ENCODE measurements around the gene ITGA6. TPM values are rescaled to one million over a fixed set of nuclear protein-coding genes. Genes with fewer than 3 reads are reported as not detected.

The ITGA6 gene
- total RNA-seq, 2 experiments from 2014 or later: 0.38 TPM; not detected in 1

DNA sequence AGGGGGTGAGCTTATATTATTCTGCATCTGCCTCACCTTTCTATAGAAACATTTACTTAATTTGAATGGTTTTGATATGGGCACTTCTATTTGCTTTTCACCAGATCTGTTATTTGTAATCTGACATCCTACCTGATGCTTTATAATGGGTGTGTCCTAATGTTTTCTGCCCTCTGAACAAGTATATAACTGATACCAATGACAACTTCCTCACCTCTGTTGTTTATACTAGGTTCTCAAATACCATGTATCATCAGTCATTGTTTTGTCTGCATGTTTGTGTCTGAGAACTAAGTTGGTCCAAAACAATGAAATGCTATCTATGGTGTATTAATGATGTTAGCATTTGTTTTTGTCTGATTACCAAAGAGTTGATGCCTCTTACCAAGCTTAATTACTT lies 45.8 kb downstream of the ITGA6 start:
- POLR2A ChIA-PET: interaction anchor here (0.5 to 1.0 kb wide), 5 partner anchors 36 to 660 kb away, joined by 3 read pairs; no protein-coding TSS in a partner anchor
- intact Hi-C loops (cut with micrococcal nuclease; ENCODE audit: unreplicated experiment): no loop called here

DNA sequence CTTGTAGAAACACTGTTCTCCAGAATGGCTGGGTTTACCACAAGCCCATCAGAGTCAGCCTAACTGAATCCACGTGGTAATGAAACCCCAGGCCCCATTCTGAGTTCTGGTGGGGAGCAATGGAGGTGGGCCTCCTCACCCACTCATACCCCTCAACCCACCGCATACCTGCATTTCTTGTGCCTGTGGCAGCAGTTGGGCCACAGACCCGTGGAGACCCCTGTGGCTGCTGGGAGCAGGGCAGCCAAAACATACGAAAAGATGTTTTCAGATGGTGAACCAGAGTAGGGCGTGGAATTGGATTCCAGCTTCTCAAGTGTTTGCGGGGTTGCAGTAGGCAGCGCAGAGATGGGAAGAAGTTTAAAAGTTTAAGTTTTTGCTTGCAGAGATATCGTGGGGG lies 51.0 kb downstream of the ITGA6 start:
- intact Hi-C loops (cut with micrococcal nuclease; ENCODE audit: unreplicated experiment): no loop called here
- Histone ChIP-seq H4K20me1 (ENCODE audit: insufficient read depth, low read length) (no peaks in the 10 kb centered on the region), H3K36me3 (ENCODE audit: insufficient read depth, low read length) (no peaks in the 10 kb centered on the region), H3K4me1 (ENCODE audit: insufficient read depth, low read length, poor library complexity, severe bottlenecking) (no peaks in the 10 kb centered on the region), H3K27ac (ENCODE audit: low read depth, low read length, poor library complexity, severe bottlenecking) (no peak overlapping the region), H3K4me2 (ENCODE audit: low read length) (no peak overlapping the region), H3K4me3 (ENCODE audit: low read depth, low read length, poor library complexity, severe bottlenecking) (no peak overlapping the region), H3K9me3 (ENCODE audit: low read length) (no peaks in the 10 kb centered on the region), H2AFZ (ENCODE audit: low read length) (no peak overlapping the region), H3K79me2 (ENCODE audit: insufficient read depth, low read depth, low read length) (no peaks in the 10 kb centered on the region), H3K9me2 (ENCODE audit: insufficient read depth, low read length) (no peaks in the 10 kb centered on the region)
- ChIA-PET POLR2A (no interaction called here), CTCF (ENCODE audit: unreplicated experiment) (no interaction called here)
- TF ChIP-seq, protein P1, sequence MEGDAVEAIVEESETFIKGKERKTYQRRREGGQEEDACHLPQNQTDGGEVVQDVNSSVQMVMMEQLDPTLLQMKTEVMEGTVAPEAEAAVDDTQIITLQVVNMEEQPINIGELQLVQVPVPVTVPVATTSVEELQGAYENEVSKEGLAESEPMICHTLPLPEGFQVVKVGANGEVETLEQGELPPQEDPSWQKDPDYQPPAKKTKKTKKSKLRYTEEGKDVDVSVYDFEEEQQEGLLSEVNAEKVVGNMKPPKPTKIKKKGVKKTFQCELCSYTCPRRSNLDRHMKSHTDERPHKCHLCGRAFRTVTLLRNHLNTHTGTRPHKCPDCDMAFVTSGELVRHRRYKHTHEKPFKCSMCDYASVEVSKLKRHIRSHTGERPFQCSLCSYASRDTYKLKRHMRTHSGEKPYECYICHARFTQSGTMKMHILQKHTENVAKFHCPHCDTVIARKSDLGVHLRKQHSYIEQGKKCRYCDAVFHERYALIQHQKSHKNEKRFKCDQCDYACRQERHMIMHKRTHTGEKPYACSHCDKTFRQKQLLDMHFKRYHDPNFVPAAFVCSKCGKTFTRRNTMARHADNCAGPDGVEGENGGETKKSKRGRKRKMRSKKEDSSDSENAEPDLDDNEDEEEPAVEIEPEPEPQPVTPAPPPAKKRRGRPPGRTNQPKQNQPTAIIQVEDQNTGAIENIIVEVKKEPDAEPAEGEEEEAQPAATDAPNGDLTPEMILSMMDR (conservative IDR thresholded peaks at IDR 0.05; ENCODE audit: low read length): no peak
- no peak for TF ChIP-seq EZH2phosphoT487 (IDR thresholded peaks at IDR 0.05; ENCODE audit: borderline replicate concordance, low read depth, low read length)
- BruUV-seq (replicated peaks): no TSS peak
- no peak for DNase-seq (ENCODE audit: low spot score)

More for the DNA sequence above, 45.8 kb downstream of the ITGA6 start:
- Histone ChIP-seq H4K20me1 (ENCODE audit: insufficient read depth, low read length) (no peaks in the 10 kb centered on the region), H3K9me2 (ENCODE audit: insufficient read depth, low read length) (no peaks in the 10 kb centered on the region), H3K9me3 (ENCODE audit: low read length) (no peaks in the 10 kb centered on the region), H3K4me3 (ENCODE audit: low read depth, low read length, poor library complexity, severe bottlenecking) (no peak overlapping the region), H3K79me2 (ENCODE audit: insufficient read depth, low read depth, low read length) (no peaks in the 10 kb centered on the region), H2AFZ (ENCODE audit: low read length) (no peak overlapping the region), H3K27ac (ENCODE audit: low read depth, low read length, poor library complexity, severe bottlenecking) (no peak overlapping the region), H3K36me3 (ENCODE audit: insufficient read depth, low read length) (no peaks in the 10 kb centered on the region), H3K4me2 (ENCODE audit: low read length) (no peak overlapping the region), H3K4me1 (ENCODE audit: insufficient read depth, low read length, poor library complexity, severe bottlenecking) (no peaks in the 10 kb centered on the region)
- no peak for DNase-seq (ENCODE audit: low spot score)
- BruUV-seq (replicated peaks): no TSS peak
- CTCF ChIA-PET (ENCODE audit: unreplicated experiment): interaction anchor here (0.5 kb wide), 1 partner anchor 1493 kb away, joined by 3 read pairs; no protein-coding TSS in a partner anchor
- no peak for TF ChIP-seq EZH2phosphoT487 (IDR thresholded peaks at IDR 0.05; ENCODE audit: borderline replicate concordance, low read depth, low read length)
- TF ChIP-seq, protein P1 (conservative IDR thresholded peaks at IDR 0.05; ENCODE audit: low read length): no peak

DNA sequence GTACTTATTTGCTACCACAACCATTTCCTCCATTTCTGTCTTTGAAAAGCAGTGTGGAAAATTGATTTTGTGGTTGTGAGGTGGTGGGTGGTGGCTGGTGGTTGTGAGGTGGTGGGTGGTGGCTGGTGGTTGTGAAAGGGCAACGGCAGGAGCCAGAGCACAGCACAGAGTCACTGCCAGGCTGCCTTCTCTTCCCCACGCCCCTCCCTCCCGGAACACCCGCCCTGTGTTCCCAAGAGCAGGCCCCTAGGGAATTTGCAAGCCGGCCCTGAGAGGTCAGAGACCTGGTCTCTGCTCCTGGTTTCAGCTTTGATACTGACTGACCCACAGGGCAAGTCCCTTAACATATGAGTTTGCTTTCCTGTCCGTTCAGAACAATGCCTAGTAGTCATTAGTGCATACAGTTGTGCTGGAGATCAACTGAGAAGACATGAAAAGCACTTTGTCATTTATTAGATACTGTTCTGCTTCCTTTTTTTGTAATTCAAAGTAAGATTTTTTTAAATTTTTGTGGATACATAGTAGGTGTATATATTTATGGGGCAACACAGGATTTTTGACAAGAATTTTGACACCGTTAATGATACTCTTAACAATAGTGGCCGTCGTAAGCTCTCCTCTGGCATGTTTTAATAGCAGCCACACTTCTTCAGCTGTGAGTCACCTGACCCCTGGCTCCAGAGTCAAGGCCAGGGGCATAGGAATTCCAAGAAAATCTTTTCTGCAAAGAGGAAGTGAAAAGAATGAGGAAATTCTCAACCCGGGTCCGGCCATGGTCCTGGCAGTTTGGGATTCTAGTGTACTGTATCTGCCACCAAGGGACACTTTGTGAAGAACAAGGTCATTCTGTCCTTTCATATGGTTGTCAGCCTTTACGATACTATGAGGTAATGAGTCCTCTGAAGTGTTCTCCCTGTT lies 53.2 kb downstream of the ITGA6 start:
- DNase-seq (ENCODE audit: low spot score): no peak
- POLR2A ChIA-PET: no interaction called here
- no peak overlapping the region for H3K4me3 ChIP-seq (ENCODE audit: low read depth, low read length, poor library complexity, severe bottlenecking)
- TF ChIP-seq, protein P1 (conservative IDR thresholded peaks at IDR 0.05; ENCODE audit: low read length): no peak
- no peak for TF ChIP-seq EZH2phosphoT487 (IDR thresholded peaks at IDR 0.05; ENCODE audit: borderline replicate concordance, low read depth, low read length)
- no TSS peak for BruUV-seq (replicated peaks)
- CTCF ChIA-PET (ENCODE audit: unreplicated experiment): no interaction called here
- no peak overlapping the region for H3K27ac ChIP-seq (ENCODE audit: low read depth, low read length, poor library complexity, severe bottlenecking)
- no peaks in the 10 kb centered on the region for H3K36me3 ChIP-seq (ENCODE audit: insufficient read depth, low read length)
- H3K4me2 ChIP-seq (ENCODE audit: low read length): no peak overlapping the region
- no peaks in the 10 kb centered on the region for H3K79me2 ChIP-seq (ENCODE audit: insufficient read depth, low read depth, low read length)
- H3K4me1 ChIP-seq (ENCODE audit: insufficient read depth, low read length, poor library complexity, severe bottlenecking): no peaks in the 10 kb centered on the region
- no peaks in the 10 kb centered on the region for H3K9me2 ChIP-seq (ENCODE audit: insufficient read depth, low read length)
- intact Hi-C loops (cut with micrococcal nuclease; ENCODE audit: unreplicated experiment): no loop called here
- no peaks in the 10 kb centered on the region for H3K9me3 ChIP-seq (ENCODE audit: low read length)
- H2AFZ ChIP-seq (ENCODE audit: low read length): no peak overlapping the region
- no peaks in the 10 kb centered on the region for H4K20me1 ChIP-seq (ENCODE audit: insufficient read depth, low read length)

All from OCI-LY7 (cell line).